OCI-LY7 (cell line): ENCODE results near the gene FSD2. TPM values are rescaled to one million over a fixed set of nuclear protein-coding genes. Genes with fewer than 3 reads are reported as not detected.

ENCODE experiments used
- BruUV-seq: library from RNA; stranded (reverse); fragments of 400-500 nt; replicated peaks from 2 replicates; lab custom pipeline; 2021; lab: Mats Ljungman, UMichigan
- CTCF ChIA-PET: fragments of 300-600 bp; sonication (Branson Sonifier 250); formaldehyde crosslinking; loops from one replicate; lab custom pipeline; 2022; ENCODE audit warnings: antibody characterized with exemption; ENCODE audit not compliant: unreplicated experiment; lab: Charles Lee
- POLR2A ChIA-PET: fragments of 300-600 bp; sonication (Branson Sonifier 250); formaldehyde crosslinking; loops from one replicate; lab custom pipeline; 2022; ENCODE audit warnings: antibody characterized with exemption; lab: Charles Lee
- DNase-seq: peaks from one replicate; pipeline ENCODE4 v3.0.0-alpha.2; 2015; ENCODE audit warnings: low spot score
- H2AFZ ChIP-seq: fragments of 200-600 bp; sonication (generic), shearing (Covaris generic); 2 replicates; pipeline ENCODE4 v1.6.1; 2014; ENCODE audit warnings: mild to moderate bottlenecking, antibody characterized with exemption, low read length, moderate library complexity
- H3K27ac ChIP-seq: fragments of 200-600 bp; sonication (generic); 2 replicates; pipeline ENCODE4 v1.5.1; 2014; ENCODE audit warnings: mixed run types, low read depth, mild to moderate bottlenecking, moderate library complexity, low read length, inconsistent platforms; ENCODE audit not compliant: poor library complexity, severe bottlenecking
- H3K36me3 ChIP-seq: fragments of 200-600 bp; sonication (generic); 2 replicates; pipeline ENCODE4 v1.6.1; 2014; ENCODE audit warnings: mild to moderate bottlenecking, antibody characterized with exemption, low read length, moderate library complexity, mixed read lengths; ENCODE audit not compliant: insufficient read depth
- H3K4me1 ChIP-seq: fragments of 200-600 bp; sonication (generic); 2 replicates; pipeline ENCODE4 v1.5.1; 2014; ENCODE audit warnings: mild to moderate bottlenecking, low read length; ENCODE audit not compliant: insufficient read depth, poor library complexity, severe bottlenecking
- H3K4me2 ChIP-seq: fragments of 200-600 bp; sonication (generic); 2 replicates; pipeline ENCODE4 v1.6.1; 2014; ENCODE audit warnings: mild to moderate bottlenecking, low read length
- H3K4me3 ChIP-seq: fragments of 200-600 bp; sonication (generic); 2 replicates; pipeline ENCODE4 v1.5.1; 2014; ENCODE audit warnings: mild to moderate bottlenecking, low read depth, low read length; ENCODE audit not compliant: poor library complexity, severe bottlenecking
- H3K79me2 ChIP-seq: fragments of 200-600 bp; sonication (generic); 2 replicates; pipeline ENCODE4 v1.6.1; 2016; ENCODE audit warnings: low read depth, mild to moderate bottlenecking, low read length, moderate library complexity, mixed read lengths; ENCODE audit not compliant: insufficient read depth
- H3K9me2 ChIP-seq: fragments of 200-600 bp; sonication (generic); 2 replicates; pipeline ENCODE4 v1.6.1; 2016; ENCODE audit warnings: mild to moderate bottlenecking, low read length, mixed read lengths; ENCODE audit not compliant: insufficient read depth
- H3K9me3 ChIP-seq: fragments of 200-600 bp; sonication (generic); 2 replicates; pipeline ENCODE4 v1.6.1; 2014; ENCODE audit warnings: mild to moderate bottlenecking, mixed run types, low read length, mixed read lengths
- H4K20me1 ChIP-seq: fragments of 200-600 bp; sonication (generic); 2 replicates; pipeline ENCODE4 v1.6.1; 2014; ENCODE audit warnings: mild to moderate bottlenecking, antibody characterized with exemption, low read length, moderate library complexity, mixed read lengths; ENCODE audit not compliant: insufficient read depth
- EZH2phosphoT487 ChIP-seq: fragments of 200-600 bp; sonication (generic); IDR thresholded peaks from 2 replicates; pipeline ENCODE4 v1.6.1; 2018; ENCODE audit warnings: low read depth, borderline replicate concordance, mild to moderate bottlenecking, mixed run types, antibody characterized with exemption, low read length, moderate library complexity, mixed read lengths
- intact Hi-C: fragments of 100-400 bp; cut with micrococcal nuclease; formaldehyde crosslinking; loops from one replicate; pipeline ENCODE4 v1.10.0; 2022; ENCODE audit not compliant: unreplicated experiment
- total RNA-seq, 2 experiments: library from RNA; depleted of rRNA in 1 of 2; stranded (reverse); fragments of >200 nt in 1 of 2; shearing (Covaris generic) in 1 of 2; gene quantifications; 2 replicates each; pipeline ENCODE4 v1.2.3, GENCODE V29; 2014 to 2022
- TF ChIP-seq, protein P1 (sequence below): fragments of 200-600 bp; sonication (generic); conservative IDR thresholded peaks from 2 replicates; pipeline ENCODE4 v1.5.1; 2014; ENCODE audit warnings: mild to moderate bottlenecking, antibody characterized with exemption, low read length, moderate library complexity, mixed read lengths

FSD2 gene
- total RNA-seq, 2 experiments from 2014 or later = 0.32 to 0.92 TPM

DNA sequence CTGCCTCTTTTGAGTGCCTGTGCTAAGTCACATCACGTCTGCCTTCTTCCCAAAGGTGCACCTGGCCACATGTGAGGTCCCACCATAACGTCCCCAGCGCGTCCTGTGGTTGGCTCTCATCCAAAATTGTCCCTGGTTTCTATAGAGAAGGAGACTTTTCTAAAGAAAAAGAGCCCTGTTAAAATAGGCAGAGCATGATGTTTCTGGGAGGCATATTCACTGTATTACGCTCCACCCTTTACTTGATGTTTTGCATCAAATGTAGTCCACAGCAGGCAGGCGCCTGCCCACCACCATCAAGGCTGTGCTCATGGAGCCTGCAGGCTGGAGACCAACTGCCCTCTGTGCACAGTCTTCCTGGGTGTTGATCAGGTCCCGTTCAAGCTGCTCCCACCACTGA, 39.8 kb upstream of the FSD2 start:
- Histone ChIP-seq H2AFZ (peak overlapping the region; percentile 71; the same call in 1 of the 2 replicates), H3K4me3 (no peak overlapping the region), H3K27ac (no peak overlapping the region), H3K36me3 (no peaks in the 10 kb centered on the region), H3K9me3 (0 out of 2 replicates have a peak, but pooled peaks cover 4% of the 10 kb centered on the region), H3K4me2 (peak overlapping the region; percentile 71), H3K9me2 (no peaks in the 10 kb centered on the region), H3K4me1 (peaks cover 34% of the 10 kb centered on the region), H4K20me1 (no peaks in the 10 kb centered on the region), H3K79me2 (no peaks in the 10 kb centered on the region)
- ChIA-PET CTCF (no interaction called here), POLR2A (no interaction called here)
- BruUV-seq = no TSS peak
- TF ChIP-seq EZH2phosphoT487 = no peak
- TF ChIP-seq, protein P1, sequence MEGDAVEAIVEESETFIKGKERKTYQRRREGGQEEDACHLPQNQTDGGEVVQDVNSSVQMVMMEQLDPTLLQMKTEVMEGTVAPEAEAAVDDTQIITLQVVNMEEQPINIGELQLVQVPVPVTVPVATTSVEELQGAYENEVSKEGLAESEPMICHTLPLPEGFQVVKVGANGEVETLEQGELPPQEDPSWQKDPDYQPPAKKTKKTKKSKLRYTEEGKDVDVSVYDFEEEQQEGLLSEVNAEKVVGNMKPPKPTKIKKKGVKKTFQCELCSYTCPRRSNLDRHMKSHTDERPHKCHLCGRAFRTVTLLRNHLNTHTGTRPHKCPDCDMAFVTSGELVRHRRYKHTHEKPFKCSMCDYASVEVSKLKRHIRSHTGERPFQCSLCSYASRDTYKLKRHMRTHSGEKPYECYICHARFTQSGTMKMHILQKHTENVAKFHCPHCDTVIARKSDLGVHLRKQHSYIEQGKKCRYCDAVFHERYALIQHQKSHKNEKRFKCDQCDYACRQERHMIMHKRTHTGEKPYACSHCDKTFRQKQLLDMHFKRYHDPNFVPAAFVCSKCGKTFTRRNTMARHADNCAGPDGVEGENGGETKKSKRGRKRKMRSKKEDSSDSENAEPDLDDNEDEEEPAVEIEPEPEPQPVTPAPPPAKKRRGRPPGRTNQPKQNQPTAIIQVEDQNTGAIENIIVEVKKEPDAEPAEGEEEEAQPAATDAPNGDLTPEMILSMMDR = no peak
- intact Hi-C loops = loop anchor here (2.0 to 10.0 kb wide), 5 partner anchors 35 to 537 kb away; partner anchors contain the start of genes HDGFL3, RAMAC and RPS17
- DNase-seq = no peak

DNA sequence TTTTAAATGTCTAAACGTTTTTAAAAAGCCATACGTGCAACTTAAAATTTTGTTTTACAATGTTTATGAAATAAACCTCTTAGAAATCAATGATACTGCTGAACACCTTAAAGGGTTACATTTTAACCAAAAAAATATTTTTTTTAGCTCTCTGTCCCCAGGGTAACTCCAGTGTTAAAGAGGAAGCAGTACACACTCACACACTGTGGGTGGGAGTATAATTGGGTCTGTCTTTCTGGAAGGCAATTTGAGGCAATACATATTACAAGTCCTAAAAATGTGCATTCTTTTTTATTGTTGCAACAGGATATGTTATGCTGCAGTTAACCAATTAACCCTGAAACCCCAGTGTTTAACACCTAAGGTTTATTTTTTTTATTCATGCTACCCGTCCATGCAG, 37.7 kb upstream of the FSD2 start:
- Histone ChIP-seq H4K20me1 (no peaks in the 10 kb centered on the region), H3K4me2 (peak overlapping the region; percentile 71), H3K79me2 (no peaks in the 10 kb centered on the region), H3K27ac (peak overlapping the region; percentile 53), H3K9me3 (0 out of 2 replicates have a peak, but pooled peaks cover 4% of the 10 kb centered on the region), H3K9me2 (no peaks in the 10 kb centered on the region), H3K36me3 (0 out of 2 replicates have a peak, but pooled peaks cover 1% of the 10 kb centered on the region), H3K4me1 (peaks cover 25% of the 10 kb centered on the region), H3K4me3 (no peak overlapping the region), H2AFZ (peak overlapping the region; percentile 49; the same call in 1 of the 2 replicates)
- peak; percentile 12 for DNase-seq
- no peak for TF ChIP-seq EZH2phosphoT487
- TF ChIP-seq, protein P1 = no peak
- intact Hi-C loops = loop anchor here (10.0 kb wide), 1 partner anchor 299 kb away; the partner anchor contains the start of gene RPS17
- ChIA-PET POLR2A (no interaction called here), CTCF (no interaction called here)
- no TSS peak for BruUV-seq

DNA sequence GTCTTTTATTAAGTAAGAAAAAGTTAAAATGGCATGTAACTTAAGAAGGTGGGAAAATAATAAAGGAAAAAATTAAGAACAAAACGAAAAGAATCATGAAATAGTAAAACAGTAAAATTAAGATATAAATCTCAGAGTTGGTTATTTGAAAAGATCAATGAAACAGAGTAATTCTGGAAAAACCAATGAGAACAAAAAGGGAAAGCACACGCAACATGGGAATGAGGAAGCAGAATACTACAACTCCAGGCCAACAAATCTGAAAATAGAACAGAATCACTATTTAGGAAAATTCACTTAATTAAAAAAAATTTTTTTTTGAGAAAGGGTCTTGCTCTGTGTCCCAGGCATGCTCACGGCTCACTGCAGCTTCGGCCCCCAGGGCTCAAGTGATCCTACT, 34.3 kb upstream of the FSD2 start:
- ChIA-PET POLR2A (no interaction called here), CTCF (no interaction called here)
- H3K4me2 ChIP-seq = no peak overlapping the region
- H4K20me1 ChIP-seq = no peaks in the 10 kb centered on the region
- intact Hi-C loops = loop anchor here (10.0 kb wide), 1 partner anchor 295 kb away; the partner anchor contains the start of gene RPS17
- DNase-seq = no peak
- H3K27ac ChIP-seq = no peak overlapping the region
- H3K79me2 ChIP-seq = no peaks in the 10 kb centered on the region
- TF ChIP-seq, protein P1 = no peak
- TF ChIP-seq EZH2phosphoT487 = no peak
- no peak overlapping the region for H3K4me3 ChIP-seq
- 0 out of 2 replicates have a peak, but pooled peaks cover 4% of the 10 kb centered on the region for H3K9me3 ChIP-seq
- H3K36me3 ChIP-seq = peaks cover 35% of the 10 kb centered on the region
- BruUV-seq = no TSS peak
- H3K4me1 ChIP-seq = peaks cover 18% of the 10 kb centered on the region
- no peaks in the 10 kb centered on the region for H3K9me2 ChIP-seq
- no peak overlapping the region for H2AFZ ChIP-seq
